ENCODE measurements around the gene FAM124B. TPM values are rescaled to one million over a fixed set of nuclear protein-coding genes. Genes with fewer than 3 reads are reported as not detected.
"Not testable (repeated sequence)": the region's sequence is repeated elsewhere in the genome, so short reads cannot be mapped to it uniquely, and the experiment has no call there.

The FAM124B gene
- polyA plus RNA-seq, 1 of the 3 experiments (the other 2 are of a cell fraction): not detected

DNA sequence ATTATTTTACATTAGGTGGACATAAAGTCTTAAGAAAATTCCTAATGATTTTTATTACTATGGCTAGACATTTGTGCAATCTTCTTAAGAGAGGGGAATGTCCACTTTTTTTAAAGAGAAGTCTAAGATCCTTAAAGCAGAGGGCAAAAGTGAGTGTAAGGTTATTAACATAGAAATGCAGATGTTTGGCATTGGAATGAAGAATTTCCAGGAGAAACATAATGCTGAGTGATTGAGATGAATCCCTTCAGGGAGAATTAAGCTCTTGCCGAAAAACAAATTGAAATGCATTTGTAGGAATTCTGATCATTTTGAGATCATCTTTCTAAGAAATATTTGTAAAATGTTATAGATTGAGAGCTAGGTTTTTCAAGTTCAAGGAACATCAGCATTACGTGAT is 15.0 kb downstream of the FAM124B start:
- Histone ChIP-seq H3K9me3 (no peaks in the 10 kb centered on the region), H4K20me1 (ENCODE audit: insufficient read depth) (no peaks in the 10 kb centered on the region), H2AFZ (ENCODE audit: low read depth) (no peak overlapping the region), H3K79me2 (ENCODE audit: insufficient read depth) (no peaks in the 10 kb centered on the region), H3K27me3 (ENCODE audit: insufficient read depth) (no peaks in the 10 kb centered on the region), H3K27ac (ENCODE audit: low read depth in 2 of 2, low read length in 1 of 2) (no peak overlapping the region), H3K9me2 (no peaks in the 10 kb centered on the region), H3K9ac (no peak overlapping the region), H3K4me2 (no peak overlapping the region), H3F3A (replicated peaks; ENCODE audit: insufficient read depth) (no peaks in the 10 kb centered on the region), H3K4me1 (ENCODE audit: control insufficient read depth in 1 of 2, insufficient read depth in 2 of 2, low read depth in 1 of 2, low read length in 1 of 2) (no peaks in the 10 kb centered on the region), H3K36me3 (replicated peaks in 1 of 2; ENCODE audit: control insufficient read depth in 1 of 2, insufficient read depth in 2 of 2, low read length in 1 of 2) (no peaks in the 10 kb centered on the region), H3K4me3 (ENCODE audit: low read depth in 2 of 2, low read length in 1 of 2) (no peak overlapping the region)
- TF ChIP-seq, protein P1, sequence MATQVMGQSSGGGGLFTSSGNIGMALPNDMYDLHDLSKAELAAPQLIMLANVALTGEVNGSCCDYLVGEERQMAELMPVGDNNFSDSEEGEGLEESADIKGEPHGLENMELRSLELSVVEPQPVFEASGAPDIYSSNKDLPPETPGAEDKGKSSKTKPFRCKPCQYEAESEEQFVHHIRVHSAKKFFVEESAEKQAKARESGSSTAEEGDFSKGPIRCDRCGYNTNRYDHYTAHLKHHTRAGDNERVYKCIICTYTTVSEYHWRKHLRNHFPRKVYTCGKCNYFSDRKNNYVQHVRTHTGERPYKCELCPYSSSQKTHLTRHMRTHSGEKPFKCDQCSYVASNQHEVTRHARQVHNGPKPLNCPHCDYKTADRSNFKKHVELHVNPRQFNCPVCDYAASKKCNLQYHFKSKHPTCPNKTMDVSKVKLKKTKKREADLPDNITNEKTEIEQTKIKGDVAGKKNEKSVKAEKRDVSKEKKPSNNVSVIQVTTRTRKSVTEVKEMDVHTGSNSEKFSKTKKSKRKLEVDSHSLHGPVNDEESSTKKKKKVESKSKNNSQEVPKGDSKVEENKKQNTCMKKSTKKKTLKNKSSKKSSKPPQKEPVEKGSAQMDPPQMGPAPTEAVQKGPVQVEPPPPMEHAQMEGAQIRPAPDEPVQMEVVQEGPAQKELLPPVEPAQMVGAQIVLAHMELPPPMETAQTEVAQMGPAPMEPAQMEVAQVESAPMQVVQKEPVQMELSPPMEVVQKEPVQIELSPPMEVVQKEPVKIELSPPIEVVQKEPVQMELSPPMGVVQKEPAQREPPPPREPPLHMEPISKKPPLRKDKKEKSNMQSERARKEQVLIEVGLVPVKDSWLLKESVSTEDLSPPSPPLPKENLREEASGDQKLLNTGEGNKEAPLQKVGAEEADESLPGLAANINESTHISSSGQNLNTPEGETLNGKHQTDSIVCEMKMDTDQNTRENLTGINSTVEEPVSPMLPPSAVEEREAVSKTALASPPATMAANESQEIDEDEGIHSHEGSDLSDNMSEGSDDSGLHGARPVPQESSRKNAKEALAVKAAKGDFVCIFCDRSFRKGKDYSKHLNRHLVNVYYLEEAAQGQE (IDR thresholded peaks at IDR 0.05; ENCODE audit: low read depth, low read length): no peak
- no peak for TF ChIP-seq POLR2AphosphoS5 (IDR thresholded peaks at IDR 0.05; ENCODE audit: low read depth, low read length)
- TF ChIP-seq SMC3 (IDR thresholded peaks at IDR 0.05; ENCODE audit: low read depth, low read length): no peak
- no peak for TF ChIP-seq TAF1 (IDR thresholded peaks at IDR 0.05; ENCODE audit: borderline replicate concordance, low read depth, low read length)
- TF ChIP-seq, protein P2, sequence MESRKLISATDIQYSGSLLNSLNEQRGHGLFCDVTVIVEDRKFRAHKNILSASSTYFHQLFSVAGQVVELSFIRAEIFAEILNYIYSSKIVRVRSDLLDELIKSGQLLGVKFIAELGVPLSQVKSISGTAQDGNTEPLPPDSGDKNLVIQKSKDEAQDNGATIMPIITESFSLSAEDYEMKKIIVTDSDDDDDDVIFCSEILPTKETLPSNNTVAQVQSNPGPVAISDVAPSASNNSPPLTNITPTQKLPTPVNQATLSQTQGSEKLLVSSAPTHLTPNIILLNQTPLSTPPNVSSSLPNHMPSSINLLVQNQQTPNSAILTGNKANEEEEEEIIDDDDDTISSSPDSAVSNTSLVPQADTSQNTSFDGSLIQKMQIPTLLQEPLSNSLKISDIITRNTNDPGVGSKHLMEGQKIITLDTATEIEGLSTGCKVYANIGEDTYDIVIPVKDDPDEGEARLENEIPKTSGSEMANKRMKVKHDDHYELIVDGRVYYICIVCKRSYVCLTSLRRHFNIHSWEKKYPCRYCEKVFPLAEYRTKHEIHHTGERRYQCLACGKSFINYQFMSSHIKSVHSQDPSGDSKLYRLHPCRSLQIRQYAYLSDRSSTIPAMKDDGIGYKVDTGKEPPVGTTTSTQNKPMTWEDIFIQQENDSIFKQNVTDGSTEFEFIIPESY (IDR thresholded peaks at IDR 0.05; ENCODE audit: borderline replicate concordance, low read depth): no peak
- no peak for TF ChIP-seq GATA2 (CRISPR knock-in tag; IDR thresholded peaks at IDR 0.05)
- TF ChIP-seq GABPA (IDR thresholded peaks at IDR 0.05; ENCODE audit: low read depth): no peak
- TF ChIP-seq NRF1 (IDR thresholded peaks at IDR 0.05; ENCODE audit: low read depth, low read length): no peak
- TF ChIP-seq RFX5 (IDR thresholded peaks at IDR 0.05; ENCODE audit: low read length): no peak
- 73% methylated on average over 2 of the region's 2 CpGs for WGBS (ENCODE audit: low lambda C conversion rate)
- ChIA-PET CTCF (interaction anchor here (1.8 kb wide), 1 partner anchor 9 kb away, joined by 4 read pairs; no protein-coding TSS in a partner anchor), POLR2A (no interaction called here)
- DNase-seq: no peak

DNA sequence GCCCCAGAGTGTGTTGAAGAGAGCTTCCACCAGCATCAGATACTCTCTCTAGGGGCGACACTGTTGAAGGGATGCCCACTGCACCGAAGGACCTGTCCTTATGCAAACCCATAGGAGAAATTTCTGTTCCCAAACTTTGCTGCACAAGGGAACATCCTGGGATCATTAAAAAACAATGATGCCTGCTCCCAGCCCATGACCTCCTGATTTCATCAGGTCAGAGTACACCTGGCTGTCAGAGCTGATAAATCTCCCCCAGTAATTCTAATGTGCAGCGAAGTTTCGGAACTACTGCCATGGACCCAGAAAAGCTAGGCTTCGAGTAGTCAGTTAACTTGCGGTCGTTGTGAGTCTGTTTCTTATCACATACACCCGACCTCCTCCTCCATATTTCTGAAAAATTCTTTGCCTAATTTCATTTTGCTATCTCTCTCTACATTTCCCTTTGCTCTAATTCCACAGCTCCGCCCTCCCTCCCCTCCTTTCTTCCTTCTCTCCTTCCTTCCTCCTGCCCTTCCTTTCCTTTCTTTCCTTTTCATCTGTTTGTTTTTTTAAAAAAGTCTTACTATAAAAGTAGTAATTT is 18.8 kb downstream of the FAM124B start:
- Histone ChIP-seq H3K4me1 (ENCODE audit: control insufficient read depth in 1 of 2, insufficient read depth in 2 of 2, low read depth in 1 of 2, low read length in 1 of 2) (peaks cover 0 to 8% of the 10 kb centered on the region in 2 experiments; a peak in 2 of 4 replicates), H3K27ac (ENCODE audit: low read depth in 2 of 2, low read length in 1 of 2) (no peak overlapping the region), H3K79me2 (ENCODE audit: insufficient read depth) (no peaks in the 10 kb centered on the region), H3K27me3 (ENCODE audit: insufficient read depth) (no peaks in the 10 kb centered on the region), H3K9ac (no peak overlapping the region), H3K36me3 (replicated peaks in 1 of 2; ENCODE audit: control insufficient read depth in 1 of 2, insufficient read depth in 2 of 2, low read length in 1 of 2) (no peaks in the 10 kb centered on the region), H3F3A (replicated peaks; ENCODE audit: insufficient read depth) (no peaks in the 10 kb centered on the region), H4K20me1 (ENCODE audit: insufficient read depth) (no peaks in the 10 kb centered on the region), H3K4me2 (no peak overlapping the region), H3K9me3 (no peaks in the 10 kb centered on the region), H2AFZ (ENCODE audit: low read depth) (no peak overlapping the region), H3K9me2 (no peaks in the 10 kb centered on the region), H3K4me3 (ENCODE audit: low read depth in 2 of 2, low read length in 1 of 2) (no peak overlapping the region)
- POLR2A ChIA-PET: no interaction called here
- WGBS (ENCODE audit: low lambda C conversion rate): 66% methylated on average over 9 of the region's 9 CpGs
- DNase-seq: no peak
- CTCF ChIA-PET: interaction anchor here (0.6 to 1.1 kb wide), 3 partner anchors 13 to 268 kb away, joined by 3 read pairs; no protein-coding TSS in a partner anchor
- TF ChIP-seq USF1 (IDR thresholded peaks at IDR 0.05; ENCODE audit: borderline replicate concordance, low read depth): no peak
- no peak for TF ChIP-seq FOXJ3 (CRISPR knock-in tag; IDR thresholded peaks at IDR 0.05)
- TF ChIP-seq MEF2A (IDR thresholded peaks at IDR 0.05; ENCODE audit: borderline replicate concordance, low read depth): no peak

- H3K27me3 ChIP-seq (ENCODE audit: insufficient read depth); H3K36me3 ChIP-seq (replicated peaks in 1 of 2; ENCODE audit: control insufficient read depth in 1 of 2, insufficient read depth in 2 of 2, low read length in 1 of 2); POLR2A ChIA-PET; H3K4me1 ChIP-seq (ENCODE audit: control insufficient read depth in 1 of 2, insufficient read depth in 2 of 2, low read depth in 1 of 2, low read length in 1 of 2); H3K4me2 ChIP-seq; H3F3A ChIP-seq (replicated peaks; ENCODE audit: insufficient read depth); H3K9me2 ChIP-seq; H3K79me2 ChIP-seq (ENCODE audit: insufficient read depth); H3K9me3 ChIP-seq; H2AFZ ChIP-seq (ENCODE audit: low read depth); H3K27ac ChIP-seq (ENCODE audit: low read depth in 2 of 2, low read length in 1 of 2); H3K4me3 ChIP-seq (ENCODE audit: low read depth in 2 of 2, low read length in 1 of 2); H4K20me1 ChIP-seq (ENCODE audit: insufficient read depth); DNase-seq; H3K9ac ChIP-seq: not testable (repeated sequence)
- 48% methylated on average over 2 of the region's 2 CpGs for WGBS (ENCODE audit: low lambda C conversion rate)
- CTCF ChIA-PET: interaction anchor here (1.1 kb wide), 1 partner anchor 13 kb away, joined by 3 read pairs; no protein-coding TSS in a partner anchor
These were observed 19.6 kb downstream of the FAM124B start for GRCh38 chr2:224382280-224382647.
